Nephron progenitor cell (in vitro differentiated cells): Measurements from ENCODE around the gene ZBTB7B.

Source experiments
- DNase-seq: peaks from one replicate; pipeline ENCODE4 v3.0.0; 2021
- H3K27ac Mint-ChIP-seq: 2 replicates; pipeline ENCODE4 v1.8.0; 2021; ENCODE audit warnings: mild to moderate bottlenecking, moderate library complexity, mixed read lengths
- H3K27me3 Mint-ChIP-seq: 2 replicates; pipeline ENCODE4 v1.8.0; 2021; ENCODE audit warnings: mild to moderate bottlenecking, low read depth, mixed read lengths; ENCODE audit not compliant: poor library complexity
- H3K36me3 Mint-ChIP-seq: 2 replicates; pipeline ENCODE4 v1.8.0; 2021; ENCODE audit warnings: low read depth, mixed read lengths
- H3K4me1 Mint-ChIP-seq: 2 replicates; pipeline ENCODE4 v1.8.0; 2021; ENCODE audit warnings: mixed read lengths
- H3K4me3 Mint-ChIP-seq: 2 replicates; pipeline ENCODE4 v1.8.0; 2021; ENCODE audit warnings: mild to moderate bottlenecking, moderate library complexity, mixed read lengths
- H3K9me3 Mint-ChIP-seq: 2 replicates; pipeline ENCODE4 v1.8.0; 2021; ENCODE audit warnings: mild to moderate bottlenecking, moderate library complexity, mixed read lengths
- CTCF ChIP-seq: fragments of 200-600 bp; sonication (generic); IDR thresholded peaks from 2 replicates; pipeline ENCODE4 v1.5.0; 2021; ENCODE audit warnings: antibody characterized with exemption

ZBTB7B gene

GRCh38 chr1:155062151-155062686, 59.6 kb downstream of the ZBTB7B start:
- Mint-ChIP-seq H3K9me3 (no peaks in the 10 kb centered on the region), H3K27ac (no peak overlapping the region)

GRCh38 chr1:155062702-155063411, 60.3 kb downstream of the ZBTB7B start:
- TF ChIP-seq CTCF: peak; percentile 82
- peaks cover 20% of the 10 kb centered on the region for H3K36me3 Mint-ChIP-seq
- peak overlapping the region; percentile 89 for H3K4me3 Mint-ChIP-seq
- no peak overlapping the region for H3K27ac Mint-ChIP-seq
- H3K4me1 Mint-ChIP-seq: peaks cover 52% of the 10 kb centered on the region
- H3K9me3 Mint-ChIP-seq: no peaks in the 10 kb centered on the region
- peaks cover 16% of the 10 kb centered on the region for H3K27me3 Mint-ChIP-seq
- DNase-seq: peak; percentile 92

More at GRCh38 chr1:155062151-155062686, 59.6 kb downstream of the ZBTB7B start:
- Mint-ChIP-seq H3K4me3 (peak overlapping the region; percentile 89), H3K4me1 (peaks cover 50% of the 10 kb centered on the region), H3K36me3 (peaks cover 14% of the 10 kb centered on the region), H3K27me3 (peaks cover 16% of the 10 kb centered on the region)
- peak; percentile 73 for DNase-seq
- no peak for TF ChIP-seq CTCF

- Mint-ChIP-seq H3K4me3 (peak within 1 kb of the TSS; percentile 96), H3K4me1 (peaks cover 57% of the 10 kb centered on the region), H3K27me3 (peaks cover 18% of the 10 kb centered on the region), H3K27ac (peak within 1 kb of the TSS; percentile 96), H3K36me3 (peaks cover 21% of the 10 kb centered on the region), H3K9me3 (no peaks in the 10 kb centered on the region)
- peak; percentile 88 for DNase-seq
- no peak for TF ChIP-seq CTCF
These were observed 61.0 kb downstream of the ZBTB7B start, which contains the start of gene EFNA4 for GRCh38 chr1:155063550-155064110. Gene EFNA4 (plus strand): TSS chr1:155063740. CDS start chr1:155063824, 84 bp downstream.

- peak; percentile 66 for DNase-seq
- H3K27ac Mint-ChIP-seq: peak overlapping the region; percentile 93
- H3K9me3 Mint-ChIP-seq: no peaks in the 10 kb centered on the region
- H3K4me3 Mint-ChIP-seq: peak overlapping the region; percentile 96
- peaks cover 21% of the 10 kb centered on the region for H3K36me3 Mint-ChIP-seq
- H3K27me3 Mint-ChIP-seq: peaks cover 19% of the 10 kb centered on the region
- no peak for TF ChIP-seq CTCF
- H3K4me1 Mint-ChIP-seq: peaks cover 63% of the 10 kb centered on the region
These were observed 61.7 kb downstream of the ZBTB7B start for GRCh38 chr1:155064111-155064831.

GRCh38 chr1:155064832-155065429, 62.3 kb downstream of the ZBTB7B start:
- Mint-ChIP-seq H3K4me1 (peaks cover 67% of the 10 kb centered on the region), H3K27ac (no peak overlapping the region), H3K27me3 (peaks cover 19% of the 10 kb centered on the region), H3K4me3 (peak overlapping the region; percentile 96), H3K9me3 (no peaks in the 10 kb centered on the region), H3K36me3 (peaks cover 21% of the 10 kb centered on the region)
- no peak for DNase-seq
- no peak for TF ChIP-seq CTCF
